HK-2 (cell line): ENCODE data around the gene RNF214.
"Not testable (repeated sequence)": the region's sequence is repeated elsewhere in the genome, so short reads cannot be mapped to it uniquely, and the experiment has no call there.

Experiments used
- DNase-seq: peaks from one replicate; pipeline ENCODE4 v3.0.0-alpha.2; 2018; ENCODE audit not compliant: unreplicated experiment

RNF214 gene

DNA sequence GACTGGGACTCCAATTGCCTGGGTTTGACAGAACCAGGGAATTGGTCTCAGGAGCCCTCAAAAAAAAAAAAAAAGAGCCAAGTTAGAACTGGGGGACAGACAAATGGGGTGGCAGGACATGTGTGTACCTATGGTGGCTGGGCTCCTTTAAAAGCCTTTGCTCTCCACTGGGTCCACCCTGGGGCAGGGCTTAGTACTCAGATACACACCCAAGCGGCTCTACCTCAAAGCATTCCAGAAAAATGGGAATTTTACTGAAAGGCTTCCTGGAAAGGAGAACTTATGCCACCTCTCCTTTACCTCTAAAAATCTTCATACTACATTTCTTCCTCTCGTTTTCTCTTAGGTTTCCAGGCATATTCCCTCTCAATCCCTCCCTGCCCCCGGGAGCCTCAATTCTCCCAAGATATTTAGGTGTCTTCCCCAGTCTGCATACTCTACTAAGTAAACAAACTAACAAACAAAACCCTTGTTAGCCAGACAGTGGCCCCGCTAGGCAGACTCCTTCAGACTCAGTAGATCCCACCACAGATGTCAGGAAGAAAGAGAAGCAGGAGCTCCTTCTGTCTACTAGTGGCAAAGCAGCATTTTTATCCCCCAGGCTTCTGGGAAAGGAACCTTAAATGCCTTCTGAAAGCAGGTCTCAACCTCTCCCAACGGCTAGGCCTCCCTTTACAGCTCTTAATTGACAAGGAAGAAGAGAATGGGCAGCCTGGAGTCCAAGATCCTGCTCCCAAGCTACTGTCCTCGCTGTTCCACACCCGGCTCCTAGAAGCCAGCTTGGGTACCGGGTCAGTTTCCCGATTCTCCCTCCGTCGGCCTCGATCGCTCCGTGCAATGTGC, 1.3 kb upstream of the RNF214 start:
- DNase-seq, result no peak

DNA sequence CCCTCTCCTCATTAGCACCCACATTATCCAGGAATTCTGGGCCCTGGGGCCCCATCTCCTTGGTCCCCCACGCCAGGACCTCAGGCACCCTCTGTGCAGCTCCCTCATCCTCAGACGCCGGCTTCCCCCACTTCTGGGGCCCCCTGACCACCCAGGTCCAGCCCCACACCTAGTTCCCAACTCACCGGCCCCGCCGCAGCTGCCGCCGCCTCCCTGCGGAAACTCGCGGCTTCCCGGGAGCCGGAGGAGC, 704 bp upstream of the RNF214 start, which contains the start of gene PCSK7:
Gene PCSK7, minus strand, starts transcription at position 232 of the 250 bp plus-strand sequence. CDS start 2,229 bp downstream, outside the sequence.
- no peak for DNase-seq

DNA sequence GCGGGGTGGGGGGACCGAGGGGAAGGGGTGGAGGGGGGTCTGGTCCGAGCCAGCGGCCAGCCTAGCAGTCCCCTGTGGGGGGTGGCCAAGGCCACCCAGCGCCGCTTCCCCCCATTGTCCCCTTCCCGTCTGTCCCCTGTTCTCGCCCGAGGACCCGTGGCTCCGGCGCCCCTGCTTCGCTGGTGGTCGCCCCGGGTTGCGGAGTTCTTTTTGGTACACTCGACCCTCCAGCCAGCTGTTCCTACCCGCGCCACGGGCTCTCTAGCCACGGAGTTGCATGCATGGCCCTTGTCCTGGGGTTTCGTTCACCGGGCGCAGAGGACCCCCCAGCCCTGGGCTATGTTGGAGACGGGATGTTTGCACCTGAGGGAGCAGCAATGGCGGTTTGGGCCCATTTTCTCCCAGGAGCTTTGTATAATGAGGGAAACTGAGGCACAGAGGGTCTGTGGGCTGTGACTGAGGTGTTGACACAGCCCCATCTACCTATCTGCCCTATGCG, 489 bp downstream of the RNF214 start:
- peak; percentile 16 for DNase-seq

DNA sequence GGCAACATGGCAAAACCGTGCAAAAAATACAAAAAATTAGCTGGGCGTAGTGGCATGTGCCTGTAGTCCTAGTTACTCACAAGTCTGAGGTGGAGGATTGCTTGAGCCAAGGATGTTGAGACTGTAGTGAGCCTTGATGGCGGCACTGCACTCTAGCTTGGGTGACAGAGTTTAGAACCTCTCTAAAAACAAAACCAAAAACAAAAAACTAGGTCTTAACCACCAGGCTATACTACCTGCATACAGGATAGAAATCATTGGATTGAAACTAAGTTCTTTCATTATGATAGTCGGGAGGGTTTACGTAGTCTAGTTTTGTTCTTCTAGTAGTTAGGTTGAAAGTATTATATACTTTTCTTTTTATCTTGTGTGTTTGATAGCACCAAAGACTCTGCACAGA, 5.8 kb downstream of the RNF214 start:
- DNase-seq, result no peak

DNA sequence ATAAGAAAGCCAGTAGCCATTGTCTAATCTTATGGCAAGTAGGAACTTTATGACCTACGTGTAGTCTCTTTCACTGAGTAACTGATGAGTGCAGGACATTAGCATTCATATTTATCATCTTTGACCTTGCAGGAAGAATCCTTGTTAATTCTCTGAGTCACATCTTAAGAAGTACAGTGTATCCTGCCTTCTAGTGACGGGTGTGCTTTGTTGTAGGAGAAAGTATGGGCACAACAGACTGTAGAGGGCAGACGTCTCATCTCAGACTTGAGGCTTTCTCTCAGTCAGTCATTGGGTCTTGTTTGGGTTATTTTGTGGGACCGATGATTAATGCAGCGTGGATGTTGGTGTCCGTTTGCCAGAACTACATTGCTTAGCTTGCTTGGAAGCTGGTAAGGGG, 6.8 kb downstream of the RNF214 start:
- no peak for DNase-seq

DNA sequence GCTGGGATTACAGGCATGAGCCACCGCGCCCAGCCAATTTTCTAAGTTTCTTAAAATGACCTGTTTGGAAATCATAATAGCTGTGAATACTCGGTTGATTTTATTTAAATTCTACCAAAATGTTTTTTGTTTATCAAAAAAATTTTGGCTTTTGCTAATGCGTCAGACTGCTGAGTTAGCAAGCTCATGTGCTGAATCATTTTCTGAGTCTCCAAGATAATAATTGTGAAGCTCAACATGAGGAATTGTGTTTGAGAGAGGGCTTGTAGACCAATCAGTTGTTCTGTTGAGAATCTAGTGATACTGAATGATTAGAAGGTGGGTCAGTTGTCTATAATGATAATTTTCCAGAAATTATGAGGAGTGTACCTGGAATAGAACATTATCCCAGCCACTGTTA, 15.9 kb downstream of the RNF214 start:
- DNase-seq, result no peak

DNA sequence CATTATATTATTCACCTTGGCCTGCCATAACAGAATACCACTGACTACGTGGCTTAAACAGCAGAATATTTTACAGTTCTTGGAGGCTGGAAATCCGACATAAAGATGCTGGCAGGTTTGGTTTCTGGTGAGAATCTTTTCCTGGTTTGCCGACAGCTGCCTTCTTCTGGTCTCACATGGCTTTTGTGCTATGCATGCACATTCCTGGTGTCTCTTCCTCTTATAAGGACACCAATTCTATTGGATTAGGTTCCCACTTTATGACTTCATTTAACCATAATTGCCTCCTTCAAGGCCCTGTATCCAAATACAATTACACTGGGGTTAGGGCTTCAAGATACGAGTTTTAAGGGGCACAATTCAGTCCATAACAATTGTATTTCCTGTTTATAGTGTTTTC, 17.1 kb downstream of the RNF214 start:
- no peak for DNase-seq

DNA sequence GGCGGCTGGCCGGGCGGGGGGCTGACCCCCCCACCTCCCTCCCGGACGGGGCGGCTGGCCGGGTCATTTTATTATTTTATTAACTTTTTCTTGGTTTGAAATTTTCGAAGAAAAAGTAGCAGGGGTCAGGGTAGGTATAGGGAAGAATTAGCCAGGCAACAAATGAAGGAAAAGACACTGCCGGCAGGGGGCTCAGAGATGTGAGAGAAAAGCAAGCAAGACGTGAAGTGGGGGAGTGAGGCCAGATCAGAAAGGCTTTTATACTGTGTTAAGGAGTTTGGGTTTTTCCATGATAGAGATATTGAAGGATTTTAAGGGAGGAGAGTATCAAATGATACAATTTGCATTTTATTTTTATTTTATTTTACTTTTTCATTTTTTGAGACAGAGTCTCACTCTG, 19.0 kb downstream of the RNF214 start:
- DNase-seq, result no peak

DNA sequence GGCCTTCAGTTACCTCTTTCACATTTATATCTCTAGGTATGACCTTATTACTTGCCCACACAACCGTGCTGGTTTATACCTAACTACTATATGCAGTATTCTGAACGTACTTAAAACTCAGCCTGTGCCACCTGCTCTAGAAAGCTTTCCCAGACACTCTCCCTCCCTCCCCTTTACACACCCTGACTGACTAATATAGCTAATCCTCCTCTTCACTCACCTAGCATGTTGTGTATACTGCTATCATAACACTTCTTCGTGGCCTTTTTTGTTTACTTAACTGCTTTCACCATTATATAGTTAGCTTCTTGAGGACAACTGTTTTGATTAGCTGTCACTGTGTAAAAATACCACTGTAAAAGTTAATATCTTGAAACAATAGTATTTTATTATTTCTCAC, 23.5 kb downstream of the RNF214 start:
- DNase-seq, result no peak

DNA sequence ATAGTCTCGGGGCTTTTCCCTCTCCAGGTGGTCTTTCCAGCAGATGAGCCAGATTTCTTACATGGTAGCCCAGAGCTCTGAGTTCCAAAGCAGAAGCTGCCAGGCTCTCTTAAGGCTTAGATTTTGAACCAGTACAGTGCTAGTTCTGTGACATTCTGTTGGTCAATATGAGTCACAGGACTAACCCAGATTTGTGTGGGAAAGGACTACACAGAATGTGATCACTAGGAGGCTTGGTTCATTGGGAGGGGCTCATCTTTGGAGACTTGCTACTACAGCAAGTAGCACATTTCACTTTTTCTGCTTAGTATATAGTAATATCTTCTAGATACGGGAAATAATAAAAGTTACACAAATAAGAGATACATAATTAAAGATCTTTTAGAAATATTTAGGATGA, 24.1 kb downstream of the RNF214 start:
- DNase-seq, result no peak

DNA sequence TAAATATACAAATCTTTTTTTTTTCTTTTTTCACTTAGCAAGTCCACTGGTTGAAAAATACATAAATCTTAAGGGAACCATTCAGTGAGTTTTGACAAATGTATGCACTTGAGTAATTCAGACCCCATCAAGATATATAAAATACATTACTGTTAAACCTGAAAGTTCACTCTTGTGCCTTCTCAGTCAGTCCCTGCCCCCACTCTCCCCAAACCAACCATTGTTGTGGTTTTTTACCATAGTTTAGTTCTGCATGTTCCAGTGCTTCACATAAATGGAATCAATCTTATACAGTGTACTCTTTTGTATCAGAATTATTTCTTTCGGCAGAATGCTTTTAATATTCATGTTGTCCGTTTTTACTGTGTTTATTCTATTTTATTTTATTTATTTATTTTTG, 26.1 kb downstream of the RNF214 start:
- no peak for DNase-seq

DNA sequence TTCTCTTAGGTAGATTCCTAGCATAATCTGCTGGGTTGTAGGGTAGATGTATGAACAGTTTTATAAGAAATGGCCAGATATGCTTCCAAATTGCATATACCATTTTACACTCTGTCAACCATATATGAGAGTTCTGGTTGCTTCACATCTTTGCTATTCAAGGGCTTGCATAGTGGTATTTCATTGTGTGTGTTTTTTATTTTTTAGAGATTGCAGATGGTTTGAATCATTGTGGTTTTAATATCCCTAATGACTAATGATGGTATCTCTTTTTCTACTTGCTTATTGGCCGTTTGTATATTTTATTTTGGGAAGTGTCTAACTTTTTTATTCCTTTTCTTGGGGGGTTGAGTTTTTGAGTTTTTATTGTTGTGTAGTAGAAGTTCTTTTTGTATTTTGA, 26.9 kb downstream of the RNF214 start:
- DNase-seq, result no peak

DNA sequence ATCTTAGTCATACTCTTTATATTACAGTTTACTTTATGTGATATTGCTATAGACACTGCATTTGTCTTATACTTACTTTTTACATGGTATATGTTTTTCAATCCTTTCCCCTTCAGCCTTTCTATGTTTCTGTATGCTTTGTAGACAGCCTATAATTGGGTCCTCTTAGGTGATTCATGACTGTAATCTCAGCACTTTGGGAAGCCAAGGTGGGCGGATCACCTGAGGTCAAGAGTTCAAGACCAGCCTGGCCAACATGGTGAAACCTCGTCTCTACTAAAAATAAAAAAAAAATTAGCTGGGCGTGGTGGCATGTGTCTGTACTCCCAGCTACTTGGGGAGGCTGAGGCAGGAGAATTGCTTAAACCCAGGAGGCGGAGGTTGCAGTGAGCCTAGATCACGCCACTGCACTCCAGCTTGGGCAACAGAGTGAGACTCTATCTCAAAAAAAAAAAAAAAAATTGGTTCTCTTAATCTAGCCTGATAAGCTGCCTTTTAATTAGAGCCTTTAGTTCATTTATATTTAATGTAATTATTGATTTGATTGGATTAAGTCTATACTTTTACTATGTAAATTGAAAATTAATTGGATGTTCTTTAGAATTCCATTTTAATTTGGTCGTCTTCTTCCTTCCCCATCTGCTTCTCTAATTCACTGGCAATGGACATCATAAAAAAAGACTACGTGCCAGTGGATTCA, 32.3 kb downstream of the RNF214 start:
- not testable (repeated sequence) for DNase-seq

DNA sequence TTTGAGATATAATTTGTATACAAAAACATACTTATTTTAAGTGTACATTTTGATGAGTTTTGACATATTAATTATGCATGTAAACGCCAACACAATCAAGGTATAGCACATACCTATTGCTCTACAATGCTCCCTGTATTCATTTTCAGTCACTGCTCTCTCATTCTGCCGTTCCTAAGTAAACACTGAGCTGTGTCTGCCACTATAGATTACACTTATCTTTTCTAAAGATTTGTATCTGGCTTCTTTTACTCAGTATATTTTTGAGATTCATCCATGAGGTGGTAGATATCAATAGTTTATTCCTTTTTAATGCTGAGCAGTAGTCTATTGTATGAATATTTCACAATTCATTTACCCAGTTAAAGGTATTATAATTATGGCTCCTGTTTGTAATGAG, 33.3 kb downstream of the RNF214 start:
- no peak for DNase-seq

DNA sequence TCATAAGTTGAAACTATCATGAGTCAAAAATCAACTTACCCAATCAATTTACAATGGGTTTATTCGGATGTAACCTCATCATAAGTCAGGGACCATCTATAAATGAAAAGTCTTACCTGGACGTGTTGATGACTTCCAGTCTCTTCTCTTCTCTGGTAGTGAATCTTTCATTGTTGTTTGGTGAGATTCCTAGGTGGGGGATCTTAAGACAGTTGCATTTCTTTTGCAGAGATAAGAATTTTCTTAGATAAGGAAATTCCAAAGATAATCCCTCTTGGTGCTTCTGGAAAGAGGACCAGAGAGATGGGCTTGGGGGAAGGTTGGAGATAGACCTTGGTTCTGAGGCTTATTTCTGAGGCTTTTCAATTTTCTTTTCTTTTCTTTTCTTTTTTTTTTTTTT, 37.4 kb downstream of the RNF214 start:
- no peak for DNase-seq

DNA sequence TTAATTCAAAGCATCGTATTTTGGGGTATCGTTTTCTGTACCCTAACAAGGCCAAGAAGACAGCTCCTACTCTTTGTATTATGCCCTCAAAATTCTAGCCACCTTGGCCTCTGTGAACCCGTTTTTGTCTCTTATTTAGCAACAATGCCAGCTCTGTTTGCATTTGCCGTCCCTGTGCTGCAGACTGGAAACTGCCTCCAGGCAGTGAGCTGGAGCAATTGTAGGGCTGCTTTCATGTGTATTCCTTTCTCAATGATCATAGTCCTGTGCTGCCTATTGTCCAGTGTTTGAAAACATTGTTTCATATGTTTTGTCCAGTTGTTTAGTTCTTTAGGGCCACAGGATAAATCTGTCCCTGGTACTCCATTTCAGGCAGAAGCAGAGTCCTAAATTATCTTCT, 38.7 kb downstream of the RNF214 start:
- DNase-seq, result no peak

DNA sequence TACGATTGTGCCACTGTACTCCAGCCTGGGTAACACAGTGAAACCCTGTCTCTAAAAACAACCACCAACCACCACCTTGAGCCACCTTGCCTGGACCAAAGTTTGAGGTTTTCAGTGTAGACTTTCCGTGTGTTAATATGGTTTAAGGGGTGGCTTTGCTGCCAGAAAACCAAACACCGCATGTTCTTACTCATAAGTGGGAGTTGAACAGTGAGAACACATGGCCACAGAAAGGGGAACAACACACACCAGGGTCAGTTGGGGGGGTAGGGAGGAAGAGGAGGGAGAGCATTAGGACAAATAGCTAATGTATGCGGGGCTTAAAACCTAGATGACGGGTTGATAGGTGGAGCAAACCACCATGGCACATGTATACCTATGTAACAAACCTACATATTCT, 39.7 kb downstream of the RNF214 start:
- DNase-seq, result not testable (repeated sequence)

DNA sequence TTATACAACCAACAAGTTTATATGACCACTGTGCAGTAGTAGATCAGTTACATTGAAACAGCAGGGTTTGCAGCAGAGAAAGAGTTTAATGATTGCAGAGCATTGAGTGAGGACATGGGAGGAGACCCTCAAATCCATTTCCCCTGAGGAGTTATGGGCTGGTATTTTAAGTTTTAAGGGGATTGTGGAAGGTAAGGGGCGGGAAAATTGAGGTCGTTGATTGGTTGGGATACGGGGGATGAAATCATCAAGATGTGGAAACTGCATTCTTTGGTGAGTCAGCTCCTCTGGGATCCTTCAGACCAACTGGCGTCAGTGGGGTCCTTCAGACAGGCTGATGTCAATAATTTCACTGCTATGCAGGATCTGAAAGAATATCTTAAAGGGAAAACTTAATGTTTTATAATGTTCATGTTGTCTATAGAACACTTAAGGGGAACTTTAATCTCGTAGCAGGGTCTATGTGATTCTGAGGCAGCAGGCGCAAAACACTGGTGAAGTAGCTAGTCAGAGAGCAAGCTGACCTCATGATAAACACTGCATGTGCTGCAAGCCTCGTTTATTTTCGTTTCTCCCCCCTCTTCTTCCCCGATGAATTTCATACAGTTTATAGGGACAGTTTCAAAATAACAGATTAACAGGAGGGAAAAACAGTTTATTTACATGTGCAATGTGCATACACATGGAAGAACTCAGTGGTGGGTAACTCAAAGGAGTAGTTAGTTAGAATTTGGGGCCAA, 41.2 kb downstream of the RNF214 start:
- DNase-seq, result peak; percentile 7

DNA sequence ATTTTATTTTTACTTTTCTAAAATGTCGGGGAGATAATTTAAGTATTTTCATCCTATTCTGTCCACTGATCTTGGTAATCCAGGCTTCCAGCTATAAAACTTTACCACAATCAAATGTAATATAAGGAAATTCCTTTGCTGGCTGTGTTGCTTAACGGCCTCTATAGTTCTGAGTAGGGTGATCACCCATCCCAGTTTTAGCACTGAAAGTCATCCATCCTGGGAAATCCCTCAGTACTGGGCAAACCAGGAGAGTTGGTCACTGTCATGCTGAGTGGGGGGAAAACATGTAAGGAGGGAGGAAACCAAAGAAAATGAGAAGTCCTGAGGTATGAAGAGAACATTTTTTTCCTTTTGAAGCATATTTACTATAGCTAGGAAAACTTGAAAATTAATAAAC, 45.9 kb downstream of the RNF214 start:
- no peak for DNase-seq

DNA sequence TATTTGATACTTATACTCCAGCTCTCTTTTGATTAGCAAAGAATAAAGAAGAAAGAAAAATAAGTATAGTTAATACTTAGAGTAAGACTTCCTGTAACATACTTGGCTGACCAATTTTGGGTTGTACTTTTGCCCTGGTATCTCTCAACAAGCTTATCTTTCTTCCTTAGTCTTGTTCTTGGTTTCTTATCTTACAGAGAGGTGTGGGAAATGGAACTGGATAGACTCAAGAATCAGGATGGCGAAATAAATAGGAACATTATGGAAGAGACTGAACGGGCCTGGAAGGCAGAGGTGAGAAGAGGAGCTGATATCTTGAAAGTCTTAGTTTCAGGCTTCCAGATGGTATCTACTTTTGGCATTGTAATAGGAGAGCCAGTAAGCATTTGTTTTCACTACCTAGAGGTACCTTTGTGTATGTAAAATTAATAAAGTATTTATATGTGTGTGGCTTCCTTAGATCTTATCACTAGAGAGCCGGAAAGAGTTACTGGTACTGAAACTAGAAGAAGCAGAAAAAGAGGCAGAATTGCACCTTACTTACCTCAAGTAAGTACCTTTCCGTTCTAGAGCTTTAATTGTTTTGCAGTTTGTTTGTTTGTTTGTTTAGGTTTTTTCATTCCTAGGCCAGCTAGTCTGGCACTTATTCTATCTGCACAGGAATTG, 47.4 kb downstream of the RNF214 start:
- DNase-seq, result no peak

DNA sequence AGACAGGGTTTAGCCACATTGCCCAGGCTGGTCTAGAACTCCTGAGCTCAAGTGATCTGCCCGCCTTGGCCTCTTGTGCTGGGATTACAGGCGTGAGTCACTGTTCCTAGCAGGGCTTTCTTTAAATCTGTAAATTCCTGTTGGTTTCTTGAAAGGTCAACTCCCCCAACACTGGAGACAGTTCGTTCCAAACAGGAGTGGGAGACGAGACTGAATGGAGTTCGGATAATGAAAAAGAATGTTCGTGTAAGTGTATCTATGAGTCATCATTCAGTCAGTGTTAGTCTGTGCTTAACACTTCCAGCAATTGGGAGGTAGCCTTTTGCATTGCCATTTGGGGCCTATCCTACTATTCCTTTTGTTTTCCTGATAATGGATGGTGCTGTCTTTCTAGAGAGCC, 48.7 kb downstream of the RNF214 start:
- DNase-seq, result peak; percentile 10

DNA sequence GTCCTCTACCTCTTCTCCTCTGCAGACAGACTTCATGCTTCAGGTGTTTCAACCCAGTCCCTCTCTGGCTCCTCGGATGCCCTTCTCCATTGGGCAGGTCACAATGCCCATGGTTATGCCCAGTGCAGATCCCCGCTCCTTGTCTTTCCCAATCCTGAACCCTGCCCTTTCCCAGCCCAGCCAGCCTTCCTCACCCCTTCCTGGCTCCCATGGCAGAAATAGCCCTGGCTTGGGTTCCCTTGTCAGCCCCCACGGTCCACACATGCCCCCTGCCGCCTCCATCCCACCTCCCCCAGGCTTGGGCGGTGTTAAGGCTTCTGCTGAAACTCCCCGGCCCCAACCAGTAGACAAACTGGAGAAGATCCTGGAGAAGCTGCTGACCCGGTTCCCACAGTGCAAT, 49.4 kb downstream of the RNF214 start:
- DNase-seq, result no peak
